NCI-H1436 (cell line): Measurements from ENCODE around the gene ARMS2.

Experiments used
- DNase-seq: peaks from one replicate; lab custom pipeline; 2025; lab: John Stamatoyannopoulos, UW

The ARMS2 gene

DNA sequence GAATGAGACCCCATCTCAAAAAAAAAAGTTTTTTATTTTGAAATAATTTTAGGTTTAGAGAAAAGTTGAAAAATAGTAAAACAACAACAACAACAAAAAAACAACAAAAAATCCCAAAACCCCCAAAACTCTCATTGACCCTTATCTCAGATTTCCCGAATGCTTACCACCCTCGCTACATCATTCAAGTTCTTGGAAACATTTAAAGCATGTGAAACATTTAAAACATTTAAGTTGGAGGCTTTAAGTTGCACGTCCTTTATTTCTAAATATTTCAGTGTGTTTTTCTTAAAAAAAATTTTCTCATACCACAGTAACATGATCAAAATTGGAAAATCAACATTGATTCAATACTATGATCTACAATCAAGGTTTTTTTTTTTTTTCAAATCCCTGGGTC lies 382 bp upstream of the ARMS2 start:
- no peak for DNase-seq

DNA sequence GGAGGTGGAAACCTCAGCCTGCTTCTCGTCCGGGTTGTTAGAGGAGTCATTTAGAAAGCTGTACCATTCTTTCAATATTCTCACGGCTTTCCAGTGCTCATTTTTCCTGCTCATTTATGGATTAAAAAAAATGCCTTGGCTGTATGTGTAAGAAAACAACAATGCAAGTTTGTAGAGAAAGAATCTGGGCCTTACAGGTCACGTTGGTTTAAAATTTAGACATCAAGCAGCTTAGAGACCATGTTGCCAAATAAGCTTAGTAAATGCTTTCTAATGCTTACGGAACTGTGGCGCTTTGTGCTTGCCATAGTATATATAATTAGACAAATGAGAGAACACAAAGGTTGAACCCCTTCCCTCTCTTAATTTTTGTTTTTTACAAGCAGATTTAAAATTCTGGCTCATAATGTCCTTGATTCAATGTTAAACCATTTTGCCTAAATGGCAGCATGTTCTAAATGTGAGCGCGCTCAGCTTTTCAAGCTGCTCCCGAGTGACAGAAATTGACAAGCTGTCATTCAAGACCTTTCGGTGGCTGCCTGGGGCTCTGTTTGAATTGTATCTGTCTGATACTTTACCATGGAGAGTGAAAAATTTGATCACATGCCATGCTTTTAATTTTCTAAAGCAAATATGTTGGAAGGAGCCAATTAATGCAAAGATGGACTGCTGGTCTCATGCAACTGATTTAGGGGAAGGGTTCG lies 1.1 kb downstream of the ARMS2 start:
- no peak for DNase-seq

DNA sequence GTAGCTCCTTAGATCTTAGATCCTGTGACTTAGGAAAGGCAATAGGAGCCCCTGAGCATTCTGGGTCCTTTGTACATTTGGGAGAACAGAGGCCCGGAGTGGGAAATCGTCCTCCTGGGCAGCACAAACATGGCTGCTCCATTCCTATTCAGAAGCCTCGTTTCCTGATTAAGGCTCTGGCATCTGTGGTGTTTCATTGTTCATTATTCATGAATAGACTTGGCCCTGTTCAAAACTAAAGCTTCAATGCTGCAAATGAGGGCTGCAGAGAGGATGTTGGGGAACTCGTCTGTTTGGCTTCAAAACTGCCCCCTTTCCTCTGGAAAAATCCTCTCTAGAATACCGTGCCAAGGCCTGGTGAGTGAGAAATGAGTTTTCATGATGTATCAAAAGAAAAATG lies 3.5 kb downstream of the ARMS2 start:
- DNase-seq = no peak

DNA sequence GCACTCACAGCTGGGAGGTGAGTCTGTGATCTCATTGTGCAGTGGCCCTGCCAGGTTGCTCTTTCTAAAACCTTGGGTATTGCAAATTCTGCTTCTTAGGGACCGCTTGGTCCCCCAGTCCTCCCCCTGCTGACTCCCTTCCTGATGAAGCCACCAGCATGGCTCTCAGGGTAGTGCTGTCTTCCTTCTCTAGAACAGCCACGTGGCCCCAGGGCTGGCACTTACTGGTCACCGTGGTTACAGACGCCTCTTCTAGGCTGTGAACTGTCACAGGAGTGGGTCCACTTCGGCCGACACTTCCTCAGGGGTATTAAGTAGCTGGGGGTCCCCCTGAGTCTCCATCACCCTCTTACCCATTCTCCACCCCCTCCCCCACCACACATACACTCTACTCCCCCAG lies 4.2 kb downstream of the ARMS2 start:
- DNase-seq = no peak

DNA sequence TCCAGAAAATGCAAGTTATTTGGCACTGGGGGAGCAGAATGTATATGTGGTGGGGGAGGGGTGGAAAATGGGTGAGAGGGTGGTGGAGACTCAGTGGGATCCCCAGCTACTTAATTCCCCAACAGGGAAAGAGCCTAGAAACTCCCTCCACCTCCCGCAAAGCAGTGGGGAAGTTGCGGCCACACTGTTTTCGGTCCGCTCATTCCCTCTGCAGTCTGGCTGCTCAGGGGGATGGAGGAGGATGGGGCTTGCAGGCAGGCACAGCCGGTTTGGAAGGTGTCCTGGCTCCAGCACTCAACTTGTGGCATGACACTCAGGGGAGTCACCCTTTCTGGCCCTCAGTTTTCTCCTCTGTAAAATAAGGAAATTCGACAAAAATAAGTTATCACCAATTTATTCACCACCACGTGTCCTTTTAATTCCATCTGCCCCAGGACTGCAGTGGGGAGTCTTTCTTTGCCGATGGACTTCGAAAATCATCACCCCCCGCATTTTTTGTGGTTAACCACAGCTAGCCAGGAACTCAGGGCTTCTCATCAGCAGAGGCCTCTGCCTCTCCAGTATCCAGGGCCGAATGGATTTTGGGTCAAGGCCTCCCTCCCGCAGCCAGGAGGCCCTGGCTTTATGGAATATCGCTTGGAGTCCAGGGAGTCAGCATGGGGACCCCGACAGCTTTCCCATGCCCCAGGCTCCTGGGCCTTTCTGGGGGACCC lies 5.3 kb downstream of the ARMS2 start:
- DNase-seq = no peak

DNA sequence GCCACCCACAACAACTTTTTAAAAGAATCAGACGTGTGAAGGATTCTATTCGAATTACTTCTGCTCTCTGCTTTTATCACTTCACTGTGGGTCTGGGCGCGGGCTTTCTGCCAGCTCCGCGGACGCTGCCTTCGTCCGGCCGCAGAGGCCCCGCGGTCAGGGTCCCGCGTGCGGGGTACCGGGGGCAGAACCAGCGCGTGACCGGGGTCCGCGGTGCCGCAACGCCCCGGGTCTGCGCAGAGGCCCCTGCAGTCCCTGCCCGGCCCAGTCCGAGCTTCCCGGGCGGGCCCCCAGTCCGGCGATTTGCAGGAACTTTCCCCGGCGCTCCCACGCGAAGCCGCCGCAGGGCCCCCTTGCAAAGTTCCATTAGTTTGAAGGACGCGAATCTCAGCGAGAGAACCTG lies 6.4 kb downstream of the ARMS2 start:
- DNase-seq = no peak

DNA sequence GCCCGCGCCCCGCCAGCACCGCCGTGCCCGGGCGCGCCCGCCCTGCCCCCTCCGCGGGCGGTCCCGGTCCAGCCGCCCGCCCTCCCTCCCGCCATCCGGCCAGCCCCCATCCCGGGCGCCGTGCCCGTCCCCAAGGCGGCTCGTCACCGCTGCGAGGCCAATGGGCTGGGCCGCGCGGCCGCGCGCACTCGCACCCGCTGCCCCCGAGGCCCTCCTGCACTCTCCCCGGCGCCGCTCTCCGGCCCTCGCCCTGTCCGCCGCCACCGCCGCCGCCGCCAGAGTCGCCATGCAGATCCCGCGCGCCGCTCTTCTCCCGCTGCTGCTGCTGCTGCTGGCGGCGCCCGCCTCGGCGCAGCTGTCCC lies 6.9 kb downstream of the ARMS2 start, which contains the start of gene HTRA1:
Gene HTRA1 (plus strand): TSS at position 187 of the 362 bp plus-strand sequence. CDS start 100 bp downstream, at position 287.
- no peak for DNase-seq

DNA sequence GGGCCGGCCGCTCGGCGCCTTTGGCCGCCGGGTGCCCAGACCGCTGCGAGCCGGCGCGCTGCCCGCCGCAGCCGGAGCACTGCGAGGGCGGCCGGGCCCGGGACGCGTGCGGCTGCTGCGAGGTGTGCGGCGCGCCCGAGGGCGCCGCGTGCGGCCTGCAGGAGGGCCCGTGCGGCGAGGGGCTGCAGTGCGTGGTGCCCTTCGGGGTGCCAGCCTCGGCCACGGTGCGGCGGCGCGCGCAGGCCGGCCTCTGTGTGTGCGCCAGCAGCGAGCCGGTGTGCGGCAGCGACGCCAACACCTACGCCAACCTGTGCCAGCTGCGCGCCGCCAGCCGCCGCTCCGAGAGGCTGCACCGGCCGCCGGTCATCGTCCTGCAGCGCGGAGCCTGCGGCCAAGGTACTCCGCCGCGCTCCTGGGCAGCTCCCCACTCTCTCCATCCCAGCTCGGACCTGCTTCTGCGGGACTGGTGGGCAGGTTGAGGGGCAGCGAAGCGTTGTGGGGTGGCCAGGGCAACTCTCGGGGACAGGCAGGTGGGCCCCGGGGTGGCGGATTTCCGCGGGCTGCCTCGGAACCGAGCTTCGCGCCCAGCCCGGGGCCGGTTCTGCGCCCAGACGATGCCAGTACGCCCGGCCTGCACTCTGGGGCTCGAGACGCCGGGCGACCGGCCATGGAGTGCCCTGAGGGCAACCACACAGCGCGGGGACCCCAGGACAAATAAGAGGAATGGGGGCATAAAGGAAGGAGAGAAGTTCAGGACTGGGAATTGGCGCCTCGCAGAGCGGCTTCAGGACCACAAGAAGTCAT lies 7.5 kb downstream of the ARMS2 start:
- no peak for DNase-seq

DNA sequence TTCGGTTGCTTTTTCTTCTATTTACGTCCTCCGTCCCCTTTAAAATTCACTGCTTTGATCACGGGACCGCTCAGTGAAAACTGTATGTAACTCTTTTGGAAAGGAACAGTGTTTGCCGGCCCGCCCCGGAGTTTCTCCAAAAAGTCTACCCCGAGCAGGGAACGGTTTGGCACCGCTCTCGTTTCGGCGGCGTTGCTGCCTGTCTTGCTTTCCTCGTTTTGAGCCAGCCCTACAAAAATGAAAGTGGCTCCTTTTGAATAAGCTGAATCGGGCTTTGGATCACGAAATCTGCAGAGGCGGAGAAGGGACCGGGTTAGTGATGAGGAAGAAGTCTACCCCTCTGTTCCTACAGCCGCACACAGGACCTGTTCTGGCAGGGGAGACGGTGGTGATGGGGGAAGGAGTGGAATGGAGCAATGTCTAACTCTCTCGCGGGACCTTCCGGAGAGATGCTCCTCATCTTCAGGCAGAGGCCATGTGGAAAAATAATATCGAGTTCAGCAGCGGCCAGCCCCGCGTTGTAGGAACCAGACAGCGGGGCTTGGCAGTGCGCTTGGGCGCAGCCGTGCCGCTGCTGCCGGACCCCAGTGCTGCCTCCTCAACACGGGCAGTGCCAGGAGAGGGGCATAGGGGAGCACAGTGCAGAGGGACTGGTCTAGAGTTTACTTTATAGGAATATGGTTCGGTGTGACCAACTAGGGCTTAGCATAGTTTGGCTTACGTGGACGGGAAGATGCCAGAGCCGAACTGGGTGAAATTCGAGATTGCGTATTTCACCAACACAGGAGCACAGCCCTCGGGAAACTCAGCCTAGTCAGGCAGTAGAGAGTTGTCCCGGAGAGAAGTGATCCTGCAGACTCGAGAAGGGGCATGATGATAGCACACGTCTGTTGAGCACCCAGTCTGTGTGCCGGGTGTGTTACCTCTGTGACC lies 8.3 kb downstream of the ARMS2 start:
- no peak for DNase-seq

DNA sequence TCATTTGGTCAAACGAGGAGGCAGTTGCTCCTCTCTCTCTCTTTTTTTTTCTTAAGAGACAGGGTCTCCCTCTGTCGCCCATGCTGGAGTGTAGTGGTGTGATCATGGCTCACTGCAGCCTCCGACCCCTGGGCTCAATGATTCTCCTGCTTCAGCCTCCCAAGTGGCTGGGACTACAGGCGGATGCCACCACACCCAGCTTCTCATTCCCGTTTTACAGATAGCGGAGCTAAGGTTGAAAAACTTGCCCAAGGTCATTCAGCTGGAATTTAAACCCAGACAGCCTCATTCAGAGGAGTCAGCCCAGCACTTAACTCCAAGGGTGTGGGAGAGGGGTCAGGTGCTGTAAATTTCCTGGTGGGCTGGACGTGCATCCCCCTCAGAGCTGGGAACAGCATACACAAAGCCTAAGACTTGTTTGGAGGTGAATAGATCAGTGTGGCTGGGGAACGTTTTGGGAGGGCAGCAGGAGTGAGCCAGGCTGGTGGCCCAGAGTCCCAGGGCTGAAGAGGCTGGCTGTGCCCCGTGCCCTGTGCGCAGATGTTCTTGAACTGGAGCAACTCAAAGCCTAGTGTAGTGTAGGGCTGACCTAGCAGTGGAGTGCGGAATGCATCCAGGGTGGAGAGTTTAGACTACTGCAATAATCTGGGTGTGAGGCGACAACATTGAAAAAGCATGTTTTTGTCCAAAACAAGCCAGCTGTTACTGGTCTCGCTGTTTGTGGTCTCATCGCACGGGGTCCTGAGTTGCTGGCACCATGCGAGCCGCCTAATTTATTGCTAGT lies 9.2 kb downstream of the ARMS2 start:
- DNase-seq = no peak

DNA sequence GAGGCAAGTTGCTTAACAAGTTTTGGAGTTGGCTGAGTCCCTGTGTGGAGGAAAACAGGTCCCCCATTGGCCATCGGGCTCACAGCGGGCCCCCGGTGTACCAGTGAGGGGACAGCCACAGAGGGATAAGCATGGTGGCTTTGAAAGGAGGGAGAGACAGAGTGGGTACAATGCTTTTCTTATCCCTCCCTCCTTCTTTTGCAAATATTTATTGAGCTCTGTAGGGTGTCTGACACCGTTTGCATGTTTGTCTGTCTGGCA lies 9.7 kb downstream of the ARMS2 start:
- DNase-seq = no peak

DNA sequence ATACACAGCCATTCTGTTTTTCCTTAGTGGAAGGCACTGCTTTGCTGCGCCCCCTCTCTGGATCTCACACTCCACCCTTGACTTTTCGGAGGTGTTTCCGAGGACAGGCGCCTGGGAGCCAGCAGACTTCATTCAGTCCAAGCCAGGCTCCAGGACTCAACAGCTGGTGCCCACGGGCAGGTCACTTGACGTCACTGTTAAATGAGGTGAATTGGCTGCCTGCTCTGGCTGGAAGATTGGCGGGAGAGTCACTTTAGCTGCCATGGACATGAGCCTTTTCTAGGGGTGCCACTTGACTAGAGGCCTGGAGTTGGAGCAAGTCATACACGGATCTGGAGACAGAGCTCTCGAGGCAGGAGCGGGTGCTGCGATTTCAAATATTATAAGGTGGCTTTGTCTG lies 10.1 kb downstream of the ARMS2 start:
- DNase-seq = no peak

DNA sequence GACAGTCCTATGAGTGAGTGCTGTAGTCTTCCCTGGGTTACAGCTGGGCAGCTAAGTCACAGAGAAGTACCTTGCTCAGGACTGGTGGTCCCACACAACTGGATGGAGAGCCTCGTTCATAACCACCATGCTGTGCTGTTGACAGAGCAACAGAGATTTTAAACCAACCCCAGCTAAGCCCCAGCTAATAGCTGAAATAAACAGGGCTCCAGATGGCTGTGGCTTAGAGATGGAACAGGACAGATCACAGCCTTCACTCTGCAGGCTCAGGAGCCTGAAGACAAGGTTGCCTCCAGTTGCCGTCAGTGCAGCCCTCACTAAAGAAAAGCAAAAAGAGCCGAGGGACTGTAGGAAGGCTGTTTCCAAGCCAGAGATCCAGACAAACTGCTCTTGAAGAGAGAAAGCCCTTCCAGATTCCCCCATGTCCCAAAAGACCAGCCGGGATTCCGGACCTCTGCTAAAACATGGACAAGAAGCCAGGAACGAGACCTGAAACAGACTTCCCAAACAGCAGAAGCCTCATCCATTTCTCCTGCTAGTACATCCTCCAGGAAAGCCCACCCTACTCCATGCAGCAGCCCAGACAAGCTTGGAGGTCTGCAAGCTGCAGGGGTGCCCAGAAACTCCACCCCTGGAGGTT lies 11.1 kb downstream of the ARMS2 start:
- no peak for DNase-seq

DNA sequence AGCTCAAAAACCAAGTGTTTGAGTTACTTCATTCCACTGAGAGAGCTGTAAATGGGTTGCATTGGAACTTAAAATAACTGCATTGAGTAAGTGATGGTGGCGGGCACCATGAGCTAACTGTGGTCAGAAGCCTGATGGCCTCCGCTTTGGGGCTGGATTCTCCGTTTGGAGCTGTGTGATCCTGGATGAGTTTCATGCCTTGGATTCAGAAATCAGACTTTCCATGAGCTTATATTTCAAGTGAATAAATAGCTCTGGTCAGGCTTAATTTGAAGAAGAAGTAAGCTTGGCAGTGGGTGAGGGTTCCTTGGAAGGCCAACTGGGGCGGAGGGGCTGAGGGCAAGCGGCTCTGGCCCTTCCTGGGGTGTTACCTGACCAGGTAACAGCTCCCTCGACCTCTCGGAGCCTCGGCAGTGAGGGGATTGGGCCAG lies 12.5 kb downstream of the ARMS2 start:
- no peak for DNase-seq

DNA sequence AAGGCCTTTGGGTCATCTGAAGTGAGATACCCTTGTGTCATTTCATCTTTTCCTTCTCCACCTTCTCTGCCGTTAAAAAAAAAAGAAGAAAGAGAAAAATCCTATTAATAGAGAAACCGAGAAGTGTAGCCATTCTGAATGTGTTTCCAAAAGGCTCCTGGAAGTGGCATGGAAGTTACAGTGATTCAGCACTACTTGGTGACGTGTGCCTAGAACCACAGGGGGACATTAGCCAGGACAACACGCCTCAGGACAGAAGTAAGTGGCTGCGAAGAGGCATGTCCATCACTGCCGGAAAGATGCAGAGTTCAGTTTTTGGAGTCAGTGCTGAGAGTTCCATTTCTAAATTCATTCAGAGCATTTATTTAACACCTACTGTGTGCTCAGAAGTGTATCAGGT lies 13.2 kb downstream of the ARMS2 start:
- DNase-seq = no peak

DNA sequence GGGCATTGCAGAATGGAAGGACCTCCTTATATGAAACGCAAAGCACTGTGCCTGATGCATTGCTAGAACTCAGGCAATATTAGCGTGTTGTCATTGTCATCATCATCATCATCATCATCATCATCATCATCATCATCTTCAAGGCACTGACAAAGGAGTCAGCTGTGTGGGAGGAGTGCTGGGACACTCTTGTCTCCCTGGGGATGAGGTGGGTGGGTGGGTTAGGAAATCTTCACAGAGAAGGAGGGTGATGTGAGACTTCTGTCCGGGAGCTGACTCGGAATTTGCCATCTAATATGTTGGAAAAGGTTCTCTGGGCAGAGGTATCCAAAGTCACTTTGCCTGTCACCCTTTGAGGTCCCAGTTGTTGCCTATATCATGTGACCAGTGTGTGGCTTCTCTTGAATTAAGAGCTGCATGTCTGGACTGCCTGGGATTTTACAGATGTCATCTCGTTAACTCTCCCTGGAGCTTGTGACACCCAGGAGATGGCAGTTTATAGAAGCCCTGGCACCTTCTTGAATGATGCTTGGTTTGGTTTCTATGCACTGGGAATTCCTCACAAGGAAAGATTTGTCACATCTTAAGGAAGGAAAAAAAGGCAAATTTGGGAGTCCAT lies 14.0 kb downstream of the ARMS2 start:
- DNase-seq = no peak

DNA sequence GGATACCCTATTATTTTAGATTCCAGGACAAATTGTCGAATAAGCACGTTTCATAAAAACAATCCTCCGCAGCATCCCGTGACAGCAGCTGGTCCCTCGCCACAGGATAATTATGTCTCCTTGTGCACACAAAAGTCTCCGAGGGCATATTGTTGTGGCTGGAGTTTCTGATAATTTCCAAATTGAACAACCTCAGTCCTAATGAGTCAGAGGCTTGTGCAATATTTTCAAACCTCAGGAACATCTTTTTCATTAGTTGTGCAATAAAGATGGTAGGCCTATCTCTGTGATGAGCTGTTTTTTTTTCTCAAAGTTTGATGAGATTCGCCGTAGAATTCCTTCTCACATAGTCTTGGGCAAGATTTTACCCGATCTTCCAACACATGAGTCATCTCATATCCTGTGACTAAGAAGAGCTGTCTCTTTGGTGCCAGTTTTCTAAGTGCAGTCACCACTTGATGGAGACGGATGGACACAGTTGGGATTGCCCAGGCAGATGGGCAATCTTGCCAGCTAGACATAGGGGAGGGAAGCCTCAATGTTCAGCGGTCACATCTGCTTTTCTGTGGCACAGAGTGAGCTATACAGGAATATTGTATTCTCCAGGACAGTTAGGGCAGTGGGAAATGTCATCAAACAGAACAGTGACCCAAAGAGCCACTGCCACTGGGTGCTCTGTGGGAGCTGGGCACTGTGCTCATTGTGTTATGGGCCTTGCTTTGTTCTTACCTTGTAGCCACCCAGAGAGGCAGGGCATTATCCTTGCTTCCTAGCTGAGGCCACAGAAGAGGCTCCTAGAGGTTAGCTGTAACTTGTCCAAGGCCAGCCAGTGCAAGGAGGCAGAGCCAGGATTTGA lies 14.7 kb downstream of the ARMS2 start:
- DNase-seq = no peak

DNA sequence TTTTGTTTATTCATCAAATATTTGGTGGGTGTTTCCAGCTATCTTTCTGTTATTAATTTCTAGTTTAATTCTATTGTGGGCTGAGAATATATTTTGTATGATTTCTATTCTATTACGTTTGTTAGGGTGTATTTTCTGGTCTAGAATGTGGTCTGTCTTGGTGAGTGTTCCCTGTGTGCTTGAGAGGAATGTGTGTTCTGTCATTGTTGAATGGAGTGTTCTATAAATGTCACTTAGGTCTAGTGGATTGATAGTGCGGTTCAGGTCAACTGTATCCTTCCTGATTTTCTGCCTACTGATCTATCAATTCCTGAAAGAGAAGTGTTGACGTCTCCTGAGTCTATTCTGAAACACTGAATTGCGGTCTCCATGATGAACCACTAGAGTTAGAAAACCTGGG lies 15.4 kb downstream of the ARMS2 start:
- DNase-seq = no peak

DNA sequence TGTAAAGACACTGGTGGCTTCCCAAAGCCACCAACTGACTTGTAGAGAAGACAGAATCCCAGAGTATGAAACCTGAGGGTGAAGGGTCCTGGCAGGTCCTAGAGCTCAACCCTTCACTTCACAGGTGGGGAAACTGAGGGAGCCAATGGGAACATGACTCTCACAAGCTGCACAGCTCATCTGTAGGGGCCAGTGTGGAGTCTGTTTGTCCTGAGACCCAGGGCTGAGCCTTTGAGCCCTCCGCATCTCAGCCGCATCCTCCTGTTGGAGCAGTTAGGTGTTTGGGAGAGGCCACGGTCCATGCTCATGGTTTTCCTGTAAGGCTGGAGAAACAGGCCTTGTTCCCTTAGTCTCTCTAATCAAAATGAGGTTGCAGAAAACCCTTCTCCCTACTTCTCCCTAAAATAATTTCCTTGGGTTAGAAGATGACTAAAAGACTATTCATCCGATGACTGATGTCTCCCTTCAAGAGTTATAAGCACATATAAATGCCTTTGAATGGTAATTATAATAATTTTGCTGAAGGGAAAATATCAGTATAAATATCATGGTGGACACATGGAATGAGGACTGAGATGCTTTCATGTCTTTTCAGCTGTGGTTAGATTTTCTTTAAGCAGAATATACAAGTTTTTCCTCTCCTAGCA lies 17.2 kb downstream of the ARMS2 start:
- no peak for DNase-seq
